ENCODE results near the gene GNAS.
"Not testable (repeated sequence)": the region's sequence is repeated elsewhere in the genome, so short reads cannot be mapped to it uniquely, and the experiment has no call there.

The GNAS gene

DNA sequence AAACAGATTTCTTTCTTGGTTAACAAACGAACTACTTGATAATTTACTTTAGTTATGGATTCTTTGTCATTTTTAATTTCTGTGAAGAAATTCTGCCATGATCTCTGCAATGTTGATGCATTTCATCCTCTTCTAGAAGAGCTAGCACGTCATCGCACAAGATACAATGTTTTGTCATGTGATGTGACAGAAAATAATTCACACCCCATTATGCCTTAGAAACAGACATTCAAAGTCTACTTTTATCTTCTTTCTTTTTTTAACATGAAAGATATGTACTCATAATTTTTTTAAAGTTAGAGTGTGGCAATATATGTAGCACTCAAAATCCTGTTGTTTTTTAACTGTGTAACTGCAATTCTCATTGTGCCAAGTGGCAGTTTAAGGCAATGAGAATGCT is 89.0 kb downstream of the GNAS start:
- no peak for DNase-seq

- DNase-seq: no peak
These were observed 90.0 kb downstream of the GNAS start for GRCh38 chr20:58942549-58942948.

GRCh38 chr20:58944610-58945009 is 92.1 kb downstream of the GNAS start:
- no peak for DNase-seq

DNA sequence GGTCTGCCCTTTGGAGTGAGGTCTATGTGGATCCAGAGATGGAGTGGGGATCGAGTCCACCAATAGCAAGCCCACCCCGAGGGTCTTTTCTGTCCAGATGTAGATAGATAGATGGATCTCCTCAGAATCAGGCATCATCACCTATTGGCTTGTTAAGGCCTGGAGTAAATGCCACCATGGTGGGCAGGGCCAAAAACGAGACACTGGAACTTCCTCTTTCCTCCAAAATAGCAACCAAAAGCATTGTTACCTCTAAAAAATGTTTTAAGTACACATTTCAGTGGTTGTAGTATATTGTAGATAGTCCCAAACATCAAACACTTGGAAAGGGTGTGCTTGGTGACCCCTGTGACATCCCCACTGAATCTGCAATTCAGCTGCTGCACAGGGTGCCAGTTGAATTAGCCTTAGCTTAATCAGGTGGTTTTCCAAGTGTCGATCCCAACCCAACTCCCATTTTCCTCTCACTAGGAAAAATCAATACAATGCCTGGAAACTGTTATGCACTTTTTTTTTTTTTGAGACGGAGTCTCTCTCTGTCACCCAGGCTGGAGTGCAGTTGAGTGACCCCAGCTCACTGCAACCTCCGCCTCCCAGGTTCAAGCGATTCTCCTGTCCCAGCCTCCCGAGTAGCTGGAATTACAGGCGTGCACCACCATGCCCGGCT is 93.6 kb downstream of the GNAS start:
- no peak for DNase-seq

DNA sequence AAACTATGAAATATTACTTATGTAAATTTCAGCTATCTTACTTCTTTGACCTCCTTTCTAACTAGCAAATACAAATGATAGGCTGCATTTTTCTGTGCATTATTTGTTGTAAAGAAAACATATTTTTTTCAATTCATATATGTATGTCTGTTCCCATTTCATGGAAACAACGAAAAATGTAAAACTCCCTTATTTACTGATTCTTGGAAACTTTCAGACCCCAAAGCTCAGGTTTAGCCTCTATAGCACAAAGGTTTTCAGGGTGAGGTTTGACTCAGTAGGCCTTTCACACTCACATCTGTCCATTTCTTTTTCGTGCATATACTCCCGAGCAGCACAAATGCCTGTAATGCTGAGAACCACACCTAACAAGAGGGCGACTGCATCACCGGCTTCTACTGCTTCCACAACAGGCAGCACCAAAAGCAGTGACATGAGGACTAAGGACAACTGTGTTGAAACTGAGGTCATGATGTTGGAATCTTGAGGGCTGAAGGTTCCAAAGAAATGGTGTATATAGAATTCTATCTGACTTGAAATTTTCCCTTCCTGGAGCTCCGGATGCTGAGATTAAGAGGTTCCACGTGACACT is 95.4 kb downstream of the GNAS start:
- not testable (repeated sequence) for DNase-seq

- DNase-seq: no peak
These were observed 98.1 kb downstream of the GNAS start for GRCh38 chr20:58950603-58951002.

GRCh38 chr20:58953050-58953449 is 100.5 kb downstream of the GNAS start:
- no peak for DNase-seq

GRCh38 chr20:58956078-58956477 is 103.6 kb downstream of the GNAS start:
- no peak for DNase-seq

DNA sequence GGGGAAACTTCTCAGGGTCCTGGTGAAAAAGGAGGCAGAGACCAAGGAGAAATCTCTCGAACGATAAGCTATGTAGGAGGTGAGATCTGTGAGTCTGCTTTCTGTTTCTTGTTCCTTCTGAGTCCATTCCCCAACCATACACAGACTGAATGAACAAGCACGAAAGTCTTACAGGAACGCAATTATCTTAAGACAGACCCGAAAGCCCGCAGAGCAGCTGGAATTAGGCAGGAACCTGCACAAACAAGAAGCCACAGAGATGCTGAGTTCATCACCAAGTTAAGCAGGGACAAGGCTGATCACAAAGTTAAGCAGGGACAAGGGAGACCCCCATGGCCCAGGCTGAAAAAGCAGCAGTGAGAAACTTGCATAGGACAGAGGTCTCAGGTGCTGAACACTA is 107.1 kb downstream of the GNAS start:
- DNase-seq: no peak

All from midbrain (tissue), 1 donor.